ENCODE data around the gene PVALEF. TPM values are rescaled to one million over a fixed set of nuclear protein-coding genes. Genes with fewer than 3 reads are reported as not detected.
"Not testable (repeated sequence)": the region's sequence is repeated elsewhere in the genome, so short reads cannot be mapped to it uniquely, and the experiment has no call there.

PVALEF gene
- total RNA-seq, 1 donor from 2014 or later = not detected

DNA sequence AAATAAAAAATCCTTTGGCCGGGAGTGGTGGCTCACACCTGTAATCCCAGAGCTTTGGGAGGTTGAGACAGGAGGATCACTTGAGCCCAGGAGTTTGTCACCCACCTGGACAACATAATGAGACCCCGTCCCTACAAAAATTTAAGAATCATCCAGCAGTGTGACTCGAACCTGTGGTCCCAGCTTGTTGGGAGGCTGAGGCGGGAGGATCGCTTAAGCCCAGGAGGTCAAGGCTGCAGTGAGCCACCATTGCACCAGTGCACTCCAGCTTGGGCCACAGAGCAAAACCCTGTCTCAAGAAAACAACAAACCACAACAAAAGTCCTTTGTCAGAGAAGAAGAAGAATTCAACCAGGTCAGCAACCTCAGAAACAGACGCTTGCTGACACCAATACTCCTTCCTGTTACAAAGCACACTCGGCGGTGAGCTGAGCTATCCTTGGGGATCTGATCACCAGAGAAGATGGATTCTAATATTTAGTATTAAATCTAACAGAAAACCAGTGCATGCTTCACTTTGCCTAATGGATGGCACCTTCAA, 12.9 kb upstream of the PVALEF start:
- Mint-ChIP-seq H3K4me3 (ENCODE audit: low read depth) (no peak overlapping the region), H3K27me3 (no peaks in the 10 kb centered on the region), H3K9me3 (ENCODE audit: low read depth) (no peaks in the 10 kb centered on the region), H3K27ac (no peak overlapping the region), H3K4me1 (ENCODE audit: low read depth) (no peaks in the 10 kb centered on the region), H3K36me3 (ENCODE audit: insufficient read depth) (no peaks in the 10 kb centered on the region)
- TF ChIP-seq, protein P1, sequence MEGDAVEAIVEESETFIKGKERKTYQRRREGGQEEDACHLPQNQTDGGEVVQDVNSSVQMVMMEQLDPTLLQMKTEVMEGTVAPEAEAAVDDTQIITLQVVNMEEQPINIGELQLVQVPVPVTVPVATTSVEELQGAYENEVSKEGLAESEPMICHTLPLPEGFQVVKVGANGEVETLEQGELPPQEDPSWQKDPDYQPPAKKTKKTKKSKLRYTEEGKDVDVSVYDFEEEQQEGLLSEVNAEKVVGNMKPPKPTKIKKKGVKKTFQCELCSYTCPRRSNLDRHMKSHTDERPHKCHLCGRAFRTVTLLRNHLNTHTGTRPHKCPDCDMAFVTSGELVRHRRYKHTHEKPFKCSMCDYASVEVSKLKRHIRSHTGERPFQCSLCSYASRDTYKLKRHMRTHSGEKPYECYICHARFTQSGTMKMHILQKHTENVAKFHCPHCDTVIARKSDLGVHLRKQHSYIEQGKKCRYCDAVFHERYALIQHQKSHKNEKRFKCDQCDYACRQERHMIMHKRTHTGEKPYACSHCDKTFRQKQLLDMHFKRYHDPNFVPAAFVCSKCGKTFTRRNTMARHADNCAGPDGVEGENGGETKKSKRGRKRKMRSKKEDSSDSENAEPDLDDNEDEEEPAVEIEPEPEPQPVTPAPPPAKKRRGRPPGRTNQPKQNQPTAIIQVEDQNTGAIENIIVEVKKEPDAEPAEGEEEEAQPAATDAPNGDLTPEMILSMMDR (IDR thresholded peaks at IDR 0.05; ENCODE audit: unreplicated experiment) = no peak
- DNase-seq (ENCODE audit: low spot score, unreplicated experiment) = no peak

DNA sequence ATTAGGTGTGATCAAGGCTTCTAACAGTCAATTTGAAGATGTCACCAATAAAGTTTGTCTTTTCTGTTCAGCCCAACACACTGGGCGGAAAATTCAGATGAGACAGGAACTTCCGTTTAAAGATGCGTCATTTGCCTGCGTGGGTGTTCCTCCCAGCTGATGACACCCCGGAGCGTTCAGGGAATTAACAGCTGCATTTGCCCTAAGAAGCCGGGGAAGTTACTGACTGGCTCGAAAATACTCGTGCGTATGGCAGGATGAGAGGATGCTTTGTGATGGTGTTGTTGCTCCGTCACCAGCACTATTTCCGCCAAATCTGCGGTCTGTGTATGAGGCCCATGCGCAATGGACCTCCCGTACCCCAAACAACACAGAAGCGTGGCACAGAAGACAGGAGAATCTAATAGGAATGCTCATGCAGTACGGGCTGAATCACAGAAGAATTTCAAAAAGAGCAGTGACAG, 11.9 kb upstream of the PVALEF start:
- H3K4me3 Mint-ChIP-seq (ENCODE audit: low read depth) = no peak overlapping the region
- H3K27me3 Mint-ChIP-seq = no peaks in the 10 kb centered on the region
- TF ChIP-seq, protein P1 (IDR thresholded peaks at IDR 0.05; ENCODE audit: unreplicated experiment) = no peak
- H3K27ac Mint-ChIP-seq = no peak overlapping the region
- H3K9me3 Mint-ChIP-seq (ENCODE audit: low read depth) = no peaks in the 10 kb centered on the region
- no peaks in the 10 kb centered on the region for H3K4me1 Mint-ChIP-seq (ENCODE audit: low read depth)
- no peak for DNase-seq (ENCODE audit: low spot score, unreplicated experiment)
- no peaks in the 10 kb centered on the region for H3K36me3 Mint-ChIP-seq (ENCODE audit: insufficient read depth)

DNA sequence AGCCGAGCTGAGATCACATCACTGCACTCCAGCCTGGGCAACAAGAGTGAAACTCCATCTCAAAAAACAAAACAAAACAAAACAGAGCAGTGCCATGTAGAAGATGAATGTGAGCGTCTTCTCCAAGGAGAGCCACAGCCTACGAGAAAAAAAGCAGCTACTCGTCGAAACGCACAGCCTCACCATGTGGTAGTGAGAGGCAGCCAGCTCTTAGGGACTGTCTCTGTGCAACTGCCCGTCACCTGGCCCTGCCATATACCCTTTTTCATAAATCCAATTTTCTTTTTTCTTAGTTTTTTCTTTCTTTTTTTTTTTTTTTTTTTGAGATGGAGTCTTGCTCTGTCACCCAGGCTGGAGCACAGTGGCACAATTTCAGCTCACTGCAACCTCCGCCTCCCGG, 11.3 kb upstream of the PVALEF start:
- H3K4me1 Mint-ChIP-seq (ENCODE audit: low read depth); H3K36me3 Mint-ChIP-seq (ENCODE audit: insufficient read depth); H3K9me3 Mint-ChIP-seq (ENCODE audit: low read depth); H3K27ac Mint-ChIP-seq; H3K27me3 Mint-ChIP-seq; DNase-seq (ENCODE audit: low spot score, unreplicated experiment); H3K4me3 Mint-ChIP-seq (ENCODE audit: low read depth): not testable (repeated sequence)

DNA sequence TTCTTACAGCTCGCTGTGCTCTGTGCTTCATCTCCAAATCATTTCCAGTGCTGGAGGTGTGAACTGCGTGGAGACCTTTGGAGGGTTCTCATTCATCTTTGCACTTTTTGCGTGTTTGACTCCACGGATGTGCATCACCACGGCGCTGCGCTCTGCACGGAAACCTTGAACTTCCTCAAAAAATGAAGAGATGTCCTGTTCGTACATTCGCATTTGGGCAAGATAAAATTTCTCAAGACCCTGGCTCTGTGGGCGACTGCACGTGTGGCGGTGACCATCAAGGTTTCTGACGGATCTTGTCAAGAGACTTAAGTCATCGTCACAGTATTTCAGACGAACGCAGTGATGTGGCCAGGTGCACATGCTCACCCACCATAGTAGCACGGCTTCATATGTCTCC, 10.3 kb upstream of the PVALEF start:
- no peaks in the 10 kb centered on the region for H3K36me3 Mint-ChIP-seq (ENCODE audit: insufficient read depth)
- H3K9me3 Mint-ChIP-seq (ENCODE audit: low read depth) = no peaks in the 10 kb centered on the region
- no peak for DNase-seq (ENCODE audit: low spot score, unreplicated experiment)
- TF ChIP-seq, protein P1 (IDR thresholded peaks at IDR 0.05; ENCODE audit: unreplicated experiment) = no peak
- no peaks in the 10 kb centered on the region for H3K27me3 Mint-ChIP-seq
- H3K27ac Mint-ChIP-seq = no peak overlapping the region
- no peak overlapping the region for H3K4me3 Mint-ChIP-seq (ENCODE audit: low read depth)
- no peaks in the 10 kb centered on the region for H3K4me1 Mint-ChIP-seq (ENCODE audit: low read depth)

DNA sequence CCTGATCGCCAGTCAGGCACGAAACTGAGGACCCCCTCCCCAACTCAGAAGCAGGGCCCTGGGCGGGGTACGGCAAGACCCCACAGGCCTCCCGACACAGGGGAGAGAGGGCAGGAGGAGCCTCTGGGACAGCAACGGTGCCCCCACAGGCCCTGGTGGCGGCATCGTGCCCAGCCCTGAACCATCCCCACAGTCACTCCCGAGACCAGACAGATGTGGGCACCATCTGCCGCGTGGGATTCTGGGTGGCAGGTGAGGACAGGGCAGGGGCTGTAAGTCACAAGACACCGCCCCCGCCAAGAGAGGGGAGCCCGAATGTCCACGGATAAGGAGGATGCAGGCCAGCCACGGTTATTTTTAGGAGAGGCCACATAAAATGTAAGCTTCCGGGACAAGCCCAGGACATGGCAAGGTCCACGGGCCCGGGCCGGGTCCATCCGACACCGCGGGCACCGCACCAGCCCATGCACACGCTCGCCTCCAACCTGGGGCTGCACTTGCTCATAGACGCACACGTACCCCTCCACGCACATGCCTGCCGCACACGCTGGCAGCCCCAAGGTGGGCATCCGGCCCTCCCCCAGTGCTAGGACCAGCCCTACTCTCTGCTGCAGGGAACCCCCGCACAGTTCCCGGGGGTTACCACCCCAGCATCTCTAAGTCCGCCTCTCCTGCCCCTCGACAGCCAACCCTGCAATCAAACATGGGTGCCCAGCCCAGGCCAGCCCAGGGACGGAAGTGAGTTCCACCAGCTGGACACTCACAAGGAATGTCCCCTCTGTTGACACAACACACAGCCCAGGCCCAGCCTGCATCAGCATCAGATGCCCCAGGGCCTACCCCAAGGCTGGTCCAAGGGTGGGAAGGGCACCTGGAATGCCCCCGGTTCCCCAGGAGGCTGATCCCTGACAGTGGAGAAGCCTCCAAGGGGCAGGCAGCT, 8.2 kb upstream of the PVALEF start:
- Mint-ChIP-seq H3K27ac (no peak overlapping the region), H3K27me3 (no peaks in the 10 kb centered on the region), H3K36me3 (ENCODE audit: insufficient read depth) (no peaks in the 10 kb centered on the region), H3K9me3 (ENCODE audit: low read depth) (no peaks in the 10 kb centered on the region), H3K4me1 (ENCODE audit: low read depth) (no peaks in the 10 kb centered on the region), H3K4me3 (ENCODE audit: low read depth) (no peak overlapping the region)
- DNase-seq (ENCODE audit: low spot score, unreplicated experiment) = no peak
- TF ChIP-seq, protein P1 (IDR thresholded peaks at IDR 0.05; ENCODE audit: unreplicated experiment) = no peak
